Calu3 (cell line): ENCODE results near the gene C9orf78. TPM values are rescaled to one million over a fixed set of nuclear protein-coding genes. Genes with fewer than 3 reads are reported as not detected.

ENCODE experiments used
- BruUV-seq: library from RNA; stranded (reverse); fragments of 400-500 nt; replicated peaks from 2 replicates; lab custom pipeline; 2021; lab: Mats Ljungman, UMichigan
- CTCF ChIA-PET: fragments of 300-600 bp; sonication (Branson Sonifier 250); formaldehyde crosslinking; loops from one replicate; lab custom pipeline; 2022; ENCODE audit warnings: antibody characterized with exemption; lab: Charles Lee
- DNase-seq: peaks from one replicate; pipeline ENCODE4 v3.0.0; 2022
- H3K27ac Mint-ChIP-seq: one replicate; pipeline ENCODE4 v1.8.0; 2022; ENCODE audit warnings: mixed read lengths; ENCODE audit not compliant: unreplicated experiment
- H3K27me3 Mint-ChIP-seq: one replicate; pipeline ENCODE4 v1.8.0; 2022; ENCODE audit warnings: mixed read lengths; ENCODE audit not compliant: unreplicated experiment
- H3K36me3 Mint-ChIP-seq: one replicate; pipeline ENCODE4 v1.8.0; 2022; ENCODE audit warnings: mild to moderate bottlenecking, moderate library complexity, mixed read lengths; ENCODE audit not compliant: insufficient read depth, unreplicated experiment
- H3K4me1 Mint-ChIP-seq: one replicate; pipeline ENCODE4 v1.8.0; 2022; ENCODE audit warnings: mild to moderate bottlenecking, low read depth, mixed read lengths; ENCODE audit not compliant: unreplicated experiment
- H3K4me3 Mint-ChIP-seq: one replicate; pipeline ENCODE4 v1.8.0; 2022; ENCODE audit warnings: mild to moderate bottlenecking, low read depth, moderate library complexity, mixed read lengths; ENCODE audit not compliant: unreplicated experiment
- H3K9me3 Mint-ChIP-seq: one replicate; pipeline ENCODE4 v1.8.0; 2022; ENCODE audit warnings: low read depth, mixed read lengths; ENCODE audit not compliant: unreplicated experiment
- CTCF ChIP-seq: fragments of 200-600 bp; IDR thresholded peaks from one replicate; pipeline ENCODE4 v1.8.0; 2022; ENCODE audit warnings: antibody characterized with exemption; ENCODE audit not compliant: unreplicated experiment
- intact Hi-C: fragments of 100-400 bp; cut with micrococcal nuclease; formaldehyde crosslinking; loops from one replicate; pipeline ENCODE4 v1.10.0; 2022; ENCODE audit not compliant: unreplicated experiment
- total RNA-seq: library from RNA; stranded (reverse); gene quantifications from 2 replicates; pipeline ENCODE4 v1.2.3, GENCODE V29; 2022

Gene C9orf78
- total RNA-seq, 1 experiment from 2014 or later, result 24.5 TPM

- Mint-ChIP-seq H3K27ac (no peak overlapping the region), H3K36me3 (peaks cover 23% of the 10 kb centered on the region), H3K27me3 (no peaks in the 10 kb centered on the region), H3K4me3 (no peak overlapping the region), H3K4me1 (no peaks in the 10 kb centered on the region), H3K9me3 (no peaks in the 10 kb centered on the region)
- TF ChIP-seq CTCF, result no peak
- no peak for DNase-seq
- no TSS peak for BruUV-seq
- intact Hi-C loops, result no loop called here
- CTCF ChIA-PET, result no interaction called here
These were observed 4.4 kb upstream of the C9orf78 start for GRCh38 chr9:129839324-129840023.

GRCh38 chr9:129838707-129839259 lies 3.7 kb upstream of the C9orf78 start:
- peaks cover 6% of the 10 kb centered on the region for H3K4me1 Mint-ChIP-seq
- CTCF ChIA-PET, result no interaction called here
- TF ChIP-seq CTCF, result no peak
- peaks cover 26% of the 10 kb centered on the region for H3K36me3 Mint-ChIP-seq
- no peak for DNase-seq
- BruUV-seq, result no TSS peak
- H3K27ac Mint-ChIP-seq, result no peak overlapping the region
- intact Hi-C loops, result no loop called here
- H3K9me3 Mint-ChIP-seq, result no peaks in the 10 kb centered on the region
- no peak overlapping the region for H3K4me3 Mint-ChIP-seq
- no peaks in the 10 kb centered on the region for H3K27me3 Mint-ChIP-seq

GRCh38 chr9:129836311-129837007 lies 1.4 kb upstream of the C9orf78 start:
- no peaks in the 10 kb centered on the region for H3K27me3 Mint-ChIP-seq
- CTCF ChIA-PET, result no interaction called here
- H3K4me1 Mint-ChIP-seq, result peaks cover 12% of the 10 kb centered on the region
- BruUV-seq, result no TSS peak
- H3K27ac Mint-ChIP-seq, result no peak overlapping the region
- intact Hi-C loops, result no loop called here
- TF ChIP-seq CTCF, result no peak
- no peaks in the 10 kb centered on the region for H3K9me3 Mint-ChIP-seq
- H3K36me3 Mint-ChIP-seq, result peaks cover 33% of the 10 kb centered on the region
- no peak for DNase-seq
- peak overlapping the region; percentile 100 for H3K4me3 Mint-ChIP-seq

- H3K4me1 Mint-ChIP-seq, result peaks cover 12% of the 10 kb centered on the region
- no peaks in the 10 kb centered on the region for H3K27me3 Mint-ChIP-seq
- TSS peak; percentile 61 for BruUV-seq
- CTCF ChIA-PET, result no interaction called here
- H3K9me3 Mint-ChIP-seq, result no peaks in the 10 kb centered on the region
- peaks cover 35% of the 10 kb centered on the region for H3K36me3 Mint-ChIP-seq
- intact Hi-C loops, result no loop called here
- H3K27ac Mint-ChIP-seq, result peak overlapping the region; percentile 47
- no peak for TF ChIP-seq CTCF
- peak; percentile 3 for DNase-seq
- H3K4me3 Mint-ChIP-seq, result peak overlapping the region; percentile 100
These were observed 767 bp upstream of the C9orf78 start for GRCh38 chr9:129835860-129836223.
